IPS DF 6.9 (cell line): ENCODE results near the gene EXOC4.

ENCODE experiments used
- DNase-seq: peaks from one replicate; pipeline ENCODE4 v3.0.0-alpha.2; 2013; ENCODE audit warnings: low read depth, low spot score
- H3K27ac ChIP-seq: one replicate; pipeline ENCODE4 v1.5.1; 2013; ENCODE audit warnings: low read length, control low read depth
- H3K27me3 ChIP-seq: 2 replicates; pipeline ENCODE4 v1.6.1; 2013; ENCODE audit warnings: mild to moderate bottlenecking, low read length; ENCODE audit not compliant: control insufficient read depth, insufficient read depth
- H3K36me3 ChIP-seq: 2 replicates; pipeline ENCODE4 v1.6.1; 2013; ENCODE audit warnings: low read length; ENCODE audit not compliant: control insufficient read depth, insufficient read depth
- H3K4me1 ChIP-seq: 2 replicates; pipeline ENCODE4 v1.6.1; 2013; ENCODE audit warnings: low read length; ENCODE audit not compliant: control insufficient read depth, insufficient read depth
- H3K4me3 ChIP-seq: 2 replicates; pipeline ENCODE4 v1.5.1; 2013; ENCODE audit warnings: mild to moderate bottlenecking, low read length
- H3K9me3 ChIP-seq: 2 replicates; pipeline ENCODE4 v1.6.1; 2013; ENCODE audit warnings: low read length, inconsistent platforms; ENCODE audit not compliant: control insufficient read depth, insufficient read depth
- WGBS: extraction: QIAGEN DNeasy Blood & Tissue Kit; methylation state at CpG from one replicate; pipeline ENCODE4 v1.1.7; 2013; ENCODE audit warnings: mixed read lengths, missing lambda C conversion rate; ENCODE audit not compliant: insufficient read length, insufficient coverage; 5-methylcytosine and 5-hydroxymethylcytosine counted together

The EXOC4 gene

GRCh38 chr7:133859871-133860450 is 607.1 kb downstream of the EXOC4 start:
- no peaks in the 10 kb centered on the region for H3K36me3 ChIP-seq
- DNase-seq = no peak
- WGBS = no CpG with 5 or more reads among the region's 6 CpGs

GRCh38 chr7:133860628-133861335 is 607.9 kb downstream of the EXOC4 start:
- H3K9me3 ChIP-seq = no peaks in the 10 kb centered on the region

More at GRCh38 chr7:133859871-133860450, 607.1 kb downstream of the EXOC4 start:
- H3K27me3 ChIP-seq = no peaks in the 10 kb centered on the region
- no peak overlapping the region for H3K27ac ChIP-seq
- no peaks in the 10 kb centered on the region for H3K4me1 ChIP-seq
- H3K9me3 ChIP-seq = no peaks in the 10 kb centered on the region
- no peak overlapping the region for H3K4me3 ChIP-seq

DNA sequence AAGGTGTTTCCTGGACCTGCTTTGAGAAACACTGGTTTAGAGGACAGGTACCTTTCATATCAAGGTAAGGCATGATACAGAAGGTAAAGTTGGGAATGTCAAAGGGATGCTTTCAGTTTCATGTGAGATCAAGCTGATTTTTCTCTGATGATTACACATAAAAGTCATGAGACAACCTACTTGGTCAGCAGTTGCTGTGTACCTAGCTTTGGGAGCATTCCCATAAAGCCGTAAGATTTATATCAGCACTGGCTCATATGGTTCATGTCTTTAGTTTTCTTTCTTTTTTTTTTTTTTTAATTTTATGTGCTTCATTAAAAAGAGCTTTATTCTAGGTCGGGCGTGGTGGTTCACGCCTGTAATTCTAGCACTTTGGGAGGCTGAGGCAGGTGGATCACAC is 609.0 kb downstream of the EXOC4 start:
- Histone ChIP-seq H3K4me1 (no peaks in the 10 kb centered on the region), H3K9me3 (no peaks in the 10 kb centered on the region), H3K27ac (no peak overlapping the region), H3K36me3 (no peaks in the 10 kb centered on the region), H3K4me3 (no peak overlapping the region), H3K27me3 (no peaks in the 10 kb centered on the region)
- DNase-seq = no peak
- WGBS = no CpG with 5 or more reads among the region's 4 CpGs

More at GRCh38 chr7:133860628-133861335, 607.9 kb downstream of the EXOC4 start:
- no CpG with 5 or more reads among the region's 1 CpG for WGBS
- no peak for DNase-seq
- Histone ChIP-seq H3K36me3 (no peaks in the 10 kb centered on the region), H3K27ac (no peak overlapping the region), H3K27me3 (no peaks in the 10 kb centered on the region), H3K4me3 (no peak overlapping the region), H3K4me1 (no peaks in the 10 kb centered on the region)

- H3K4me3 ChIP-seq = no peak overlapping the region
- no peak for DNase-seq
- H3K27ac ChIP-seq = no peak overlapping the region
- no peaks in the 10 kb centered on the region for H3K36me3 ChIP-seq
- no peaks in the 10 kb centered on the region for H3K9me3 ChIP-seq
- H3K4me1 ChIP-seq = no peaks in the 10 kb centered on the region
- no CpG with 5 or more reads among the region's 1 CpG for WGBS
- H3K27me3 ChIP-seq = no peaks in the 10 kb centered on the region
Measured at GRCh38 chr7:133863362-133864061, 610.6 kb downstream of the EXOC4 start.

DNA sequence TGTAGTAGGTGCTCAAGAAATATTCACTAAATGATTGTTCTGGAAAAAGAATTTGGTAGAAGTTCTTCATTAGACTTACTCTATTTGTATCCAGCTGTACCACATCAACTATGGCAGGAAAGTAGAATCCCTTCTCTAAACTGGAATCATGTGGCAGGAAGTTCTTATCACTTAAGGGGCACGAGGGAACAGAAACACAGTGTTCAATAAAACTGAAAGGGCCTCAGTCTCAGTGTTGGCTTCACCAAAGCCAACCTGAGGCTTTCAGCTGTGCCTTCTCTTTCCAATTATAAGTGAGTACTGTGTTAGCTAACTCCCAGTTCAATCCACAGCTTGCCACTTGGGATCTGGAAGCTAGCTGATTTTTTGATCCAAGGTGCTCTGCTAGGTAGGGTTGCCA is 616.7 kb downstream of the EXOC4 start:
- H3K27ac ChIP-seq = no peak overlapping the region
- no peaks in the 10 kb centered on the region for H3K9me3 ChIP-seq
- no peaks in the 10 kb centered on the region; the same call in 1 of the 2 replicates for H3K4me1 ChIP-seq
- H3K36me3 ChIP-seq = no peaks in the 10 kb centered on the region
- no CpG with 5 or more reads among the region's 1 CpG for WGBS
- no peak overlapping the region for H3K4me3 ChIP-seq
- DNase-seq = no peak
- H3K27me3 ChIP-seq = no peaks in the 10 kb centered on the region

DNA sequence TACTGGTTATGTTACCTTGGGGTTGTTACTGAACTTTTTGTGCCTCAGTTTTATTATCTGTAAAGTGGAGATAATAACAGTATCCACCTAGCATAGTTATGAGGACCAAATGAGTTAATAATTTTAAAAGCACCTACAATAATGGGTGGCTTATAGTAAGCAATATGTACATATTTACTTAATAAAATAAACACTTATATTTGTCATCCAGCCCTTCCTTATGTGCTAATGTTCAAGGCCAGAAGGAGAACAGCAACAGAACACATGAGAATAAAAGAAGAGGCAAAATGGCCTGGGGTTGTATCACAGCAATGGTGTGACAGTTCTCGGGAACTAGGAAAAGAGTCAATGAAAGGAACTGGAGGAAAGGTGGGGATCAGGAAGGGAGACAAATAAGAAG is 618.9 kb downstream of the EXOC4 start:
- H3K4me3 ChIP-seq = no peak overlapping the region
- DNase-seq = no peak
- no peaks in the 10 kb centered on the region; the same call in 1 of the 2 replicates for H3K4me1 ChIP-seq
- H3K36me3 ChIP-seq = no peaks in the 10 kb centered on the region
- H3K9me3 ChIP-seq = no peaks in the 10 kb centered on the region
- whole genome bisulfite sequencing = no CpG with 5 or more reads among the region's 1 CpG
- no peak overlapping the region for H3K27ac ChIP-seq
- H3K27me3 ChIP-seq = no peaks in the 10 kb centered on the region

DNA sequence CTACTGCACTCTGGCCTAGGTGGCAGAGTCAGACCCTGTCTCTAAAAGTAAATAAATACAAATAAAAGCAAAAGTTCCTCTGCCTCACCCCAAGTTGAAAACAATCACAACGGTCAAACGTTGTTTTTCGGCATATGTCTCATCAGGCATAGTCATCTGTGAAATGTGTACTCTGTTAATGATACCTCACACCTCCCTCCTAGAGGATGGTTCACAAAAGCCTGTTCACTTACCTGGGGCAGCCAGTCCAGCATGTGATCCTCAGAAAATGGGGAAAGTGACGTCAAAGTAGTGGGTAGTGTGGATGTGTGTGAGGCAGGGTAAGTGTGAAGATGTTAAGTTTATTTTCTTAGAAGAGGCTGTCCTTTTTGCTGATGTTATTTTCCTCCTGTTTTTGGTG is 620.3 kb downstream of the EXOC4 start:
- no CpG with 5 or more reads among the region's 4 CpGs for WGBS
- Histone ChIP-seq H3K9me3 (no peaks in the 10 kb centered on the region), H3K4me1 (peaks cover 1% of the 10 kb centered on the region), H3K4me3 (no peak overlapping the region), H3K36me3 (no peaks in the 10 kb centered on the region), H3K27ac (no peak overlapping the region), H3K27me3 (no peaks in the 10 kb centered on the region)
- no peak for DNase-seq

GRCh38 chr7:133873631-133874030 is 620.8 kb downstream of the EXOC4 start:
- H3K36me3 ChIP-seq = no peaks in the 10 kb centered on the region
- no CpG with 5 or more reads among the region's 2 CpGs for WGBS
- H3K27me3 ChIP-seq = no peaks in the 10 kb centered on the region
- peaks cover 1% of the 10 kb centered on the region for H3K4me1 ChIP-seq
- no peaks in the 10 kb centered on the region for H3K9me3 ChIP-seq
- no peak for DNase-seq
- H3K27ac ChIP-seq = no peak overlapping the region
- no peak overlapping the region for H3K4me3 ChIP-seq

- no CpG with 5 or more reads among the region's 3 CpGs for WGBS
- H3K9me3 ChIP-seq = no peaks in the 10 kb centered on the region
- H3K4me1 ChIP-seq = peaks cover 1% of the 10 kb centered on the region; the same call in 1 of the 2 replicates
- no peaks in the 10 kb centered on the region for H3K27me3 ChIP-seq
- no peak for DNase-seq
- no peaks in the 10 kb centered on the region for H3K36me3 ChIP-seq
- H3K4me3 ChIP-seq = no peak overlapping the region
- H3K27ac ChIP-seq = no peak overlapping the region
Measured at GRCh38 chr7:133883591-133883990, 630.7 kb downstream of the EXOC4 start.

- no CpG with 5 or more reads among the region's 5 CpGs for WGBS
- no peaks in the 10 kb centered on the region for H3K27me3 ChIP-seq
- no peaks in the 10 kb centered on the region for H3K9me3 ChIP-seq
- no peaks in the 10 kb centered on the region for H3K36me3 ChIP-seq
- H3K4me3 ChIP-seq = no peak overlapping the region
- no peak for DNase-seq
- no peak overlapping the region for H3K27ac ChIP-seq
- no peaks in the 10 kb centered on the region for H3K4me1 ChIP-seq
Measured at GRCh38 chr7:133885213-133885612, 632.3 kb downstream of the EXOC4 start.
